BLaER1 treated with 17β-estradiol and CSF1 and Interleukin-3, amounts not matched to agents 10 nM and 100 nM (cell line): ENCODE results near the gene SCGB1A1.

ENCODE experiments used
- H3K27ac ChIP-seq, 11 experiments: shearing (Covaris generic); formaldehyde crosslinking; 2 replicates each; pipeline ENCODE4 v1.8.1; 2022
- H3K27me3 ChIP-seq, 11 experiments: shearing (Covaris generic); formaldehyde crosslinking; 2 replicates each; pipeline ENCODE4 v1.8.1; 2022
- H3K36me3 ChIP-seq, 11 experiments: shearing (Covaris generic); formaldehyde crosslinking; 2 replicates each; pipeline ENCODE4 v1.8.1; 2022
- H3K4me1 ChIP-seq, 10 experiments: shearing (Covaris generic); formaldehyde crosslinking; 2 replicates each; pipeline ENCODE4 v1.8.1; 2022
- H3K4me2 ChIP-seq, 11 experiments: shearing (Covaris generic); formaldehyde crosslinking; 2 replicates each; pipeline ENCODE4 v1.8.1; 2022
- H3K4me3 ChIP-seq, 10 experiments: shearing (Covaris generic); formaldehyde crosslinking; 2 replicates each; pipeline ENCODE4 v1.8.1; 2022
- H3K9ac ChIP-seq, 11 experiments: shearing (Covaris generic); formaldehyde crosslinking; 2 replicates each; pipeline ENCODE4 v1.8.1; 2022
- H3K9me3 ChIP-seq, 11 experiments: shearing (Covaris generic); formaldehyde crosslinking; replicated peaks in 1 of 11; 2 replicates each; pipeline ENCODE4 v1.8.1; 2022
- H4K20me1 ChIP-seq, 11 experiments: shearing (Covaris generic); formaldehyde crosslinking; 2 replicates each; pipeline ENCODE4 v1.8.1; 2022
- Cebpa-rat ChIP-seq, 11 experiments: shearing (Covaris generic); IDR thresholded peaks; 2 replicates each; pipeline ENCODE4 v1.8.1; 2022

The SCGB1A1 gene

GRCh38 chr11:62468577-62468976, 49.7 kb downstream of the SCGB1A1 start:
- Histone ChIP-seq H3K27me3 (no peaks in the 10 kb centered on the region), H3K9me3 (no peaks in the 10 kb centered on the region), H4K20me1 (no peaks in the 10 kb centered on the region), H3K27ac (no peak overlapping the region), H3K36me3 (no peaks in the 10 kb centered on the region), H3K4me2 (no peak overlapping the region), H3K4me1 (peaks cover 0 to 20% (median 3%) of the 10 kb centered on the region in 10 experiments; a peak in 9 of 20 replicates), H3K9ac (no peak overlapping the region), H3K4me3 (no peak overlapping the region)
- no peak for TF ChIP-seq Cebpa-rat (IDR thresholded peaks at IDR 0.05)

- Histone ChIP-seq H3K9me3 (no peaks in the 10 kb centered on the region), H3K27ac (no peak overlapping the region), H3K9ac (no peak overlapping the region)
These were observed 52.8 kb downstream of the SCGB1A1 start for GRCh38 chr11:62471603-62472002.

DNA sequence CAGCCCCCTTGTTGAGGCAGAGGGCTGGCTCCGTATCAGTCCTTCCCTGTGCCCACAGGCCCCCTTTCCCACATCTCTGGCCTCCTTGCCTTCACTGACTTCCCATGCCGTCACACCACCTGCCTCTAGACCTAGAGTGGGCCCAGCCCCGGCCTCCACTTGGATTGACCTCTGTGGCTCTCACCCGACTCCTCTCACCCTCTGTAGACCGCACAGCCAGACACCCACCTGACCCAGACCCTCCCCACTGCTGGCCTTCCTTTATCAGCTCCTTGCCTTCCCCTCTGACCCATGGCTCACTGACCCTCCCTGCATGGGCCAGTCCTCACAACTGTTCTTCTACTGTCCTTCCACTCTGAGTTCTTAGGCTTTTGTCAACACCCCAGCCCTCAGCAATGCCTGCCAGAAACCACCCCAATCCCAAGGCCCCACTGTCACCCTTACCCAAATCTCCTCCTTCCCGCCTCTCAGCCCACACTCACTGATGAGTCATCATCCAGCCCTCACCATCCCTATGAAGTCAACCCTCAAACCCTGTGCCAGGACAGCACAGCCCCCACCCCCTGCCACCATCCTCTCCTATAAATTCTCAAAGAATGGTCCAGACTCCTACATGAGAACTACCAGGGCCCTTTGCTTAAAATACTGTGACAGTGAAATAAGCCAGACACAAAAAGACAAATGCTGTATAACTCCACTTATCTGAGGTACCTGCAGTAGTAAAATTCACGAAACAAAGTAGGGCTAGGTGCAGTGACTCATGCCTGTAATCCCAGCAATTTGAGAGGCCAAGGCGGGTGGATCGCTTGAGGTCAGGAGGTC, 53.4 kb downstream of the SCGB1A1 start:
- no peak overlapping the region for H3K4me3 ChIP-seq

More at GRCh38 chr11:62471603-62472002, 52.8 kb downstream of the SCGB1A1 start:
- no peaks in the 10 kb centered on the region for H3K36me3 ChIP-seq
- H3K4me2 ChIP-seq: peak overlapping the region in 2 of 11 experiments; percentile 67 to 71; a peak in 1 of 22 replicates
- H3K4me1 ChIP-seq: peaks cover 0 to 14% (median 3%) of the 10 kb centered on the region in 10 experiments; a peak in 9 of 20 replicates
- no peak for TF ChIP-seq Cebpa-rat (IDR thresholded peaks at IDR 0.05)
- no peaks in the 10 kb centered on the region for H3K27me3 ChIP-seq
- H3K4me3 ChIP-seq: no peak overlapping the region
- H4K20me1 ChIP-seq: no peaks in the 10 kb centered on the region

More for the DNA sequence above, 53.4 kb downstream of the SCGB1A1 start:
- Histone ChIP-seq H3K27me3 (no peaks in the 10 kb centered on the region), H3K4me2 (peak overlapping the region in 5 of 11 experiments; percentile 30 to 71 (median 66); a peak in 9 of 22 replicates), H3K4me1 (peaks cover 0 to 14% (median 3%) of the 10 kb centered on the region in 10 experiments; a peak in 9 of 20 replicates), H3K9me3 (no peaks in the 10 kb centered on the region), H3K9ac (peak overlapping the region in 2 of 11 experiments; percentile 8 to 14; a peak in 1 of 22 replicates), H3K36me3 (no peaks in the 10 kb centered on the region), H4K20me1 (no peaks in the 10 kb centered on the region), H3K27ac (0 out of 22 replicates have a peak overlapping the region, but pooled peaks of 1 of the 11 experiments have one; percentile 23)
- TF ChIP-seq Cebpa-rat (IDR thresholded peaks at IDR 0.05): no peak
